Measurements from ENCODE around the gene MMP7. TPM values are rescaled to one million over a fixed set of nuclear protein-coding genes. Genes with fewer than 3 reads are reported as not detected.

The MMP7 gene
- total RNA-seq, 1 donor from 2014 or later, result not detected

- H3K27me3 Mint-ChIP-seq (ENCODE audit: unreplicated experiment), result no peaks in the 10 kb centered on the region
- H3K36me3 Mint-ChIP-seq (ENCODE audit: unreplicated experiment), result no peaks in the 10 kb centered on the region
- no peaks in the 10 kb centered on the region for H3K9me3 Mint-ChIP-seq (ENCODE audit: unreplicated experiment)
- no peak for TF ChIP-seq CTCF (IDR thresholded peaks at IDR 0.05; ENCODE audit: partially characterized antibody, unreplicated experiment)
- no peak for DNase-seq
- H3K4me3 Mint-ChIP-seq (ENCODE audit: unreplicated experiment), result no peak overlapping the region
- H3K4me1 Mint-ChIP-seq (ENCODE audit: low read depth, unreplicated experiment), result peaks cover under 1% of the 10 kb centered on the region
- H3K27ac Mint-ChIP-seq (ENCODE audit: unreplicated experiment), result no peak overlapping the region
Measured at GRCh38 chr11:102500829-102501228, 29.7 kb downstream of the MMP7 start.

GRCh38 chr11:102499931-102500330 is 30.6 kb downstream of the MMP7 start:
- Mint-ChIP-seq H3K4me1 (ENCODE audit: low read depth, unreplicated experiment) (peaks cover 2% of the 10 kb centered on the region), H3K4me3 (ENCODE audit: unreplicated experiment) (no peak overlapping the region), H3K9me3 (ENCODE audit: unreplicated experiment) (no peaks in the 10 kb centered on the region), H3K27me3 (ENCODE audit: unreplicated experiment) (no peaks in the 10 kb centered on the region), H3K36me3 (ENCODE audit: unreplicated experiment) (no peaks in the 10 kb centered on the region), H3K27ac (ENCODE audit: unreplicated experiment) (no peak overlapping the region)
- TF ChIP-seq CTCF (IDR thresholded peaks at IDR 0.05; ENCODE audit: partially characterized antibody, unreplicated experiment), result no peak
- no peak for DNase-seq

GRCh38 chr11:102499151-102499550 is 31.4 kb downstream of the MMP7 start:
- Mint-ChIP-seq H3K9me3 (ENCODE audit: unreplicated experiment) (no peaks in the 10 kb centered on the region), H3K27me3 (ENCODE audit: unreplicated experiment) (no peaks in the 10 kb centered on the region), H3K27ac (ENCODE audit: unreplicated experiment) (no peak overlapping the region), H3K4me1 (ENCODE audit: low read depth, unreplicated experiment) (peaks cover 2% of the 10 kb centered on the region), H3K4me3 (ENCODE audit: unreplicated experiment) (no peak overlapping the region), H3K36me3 (ENCODE audit: unreplicated experiment) (no peaks in the 10 kb centered on the region)
- no peak for TF ChIP-seq CTCF (IDR thresholded peaks at IDR 0.05; ENCODE audit: partially characterized antibody, unreplicated experiment)
- no peak for DNase-seq

- Mint-ChIP-seq H3K9me3 (ENCODE audit: unreplicated experiment) (no peaks in the 10 kb centered on the region), H3K4me1 (ENCODE audit: low read depth, unreplicated experiment) (peaks cover 2% of the 10 kb centered on the region), H3K27me3 (ENCODE audit: unreplicated experiment) (no peaks in the 10 kb centered on the region), H3K4me3 (ENCODE audit: unreplicated experiment) (no peak overlapping the region), H3K27ac (ENCODE audit: unreplicated experiment) (no peak overlapping the region), H3K36me3 (ENCODE audit: unreplicated experiment) (no peaks in the 10 kb centered on the region)
- DNase-seq, result no peak
- TF ChIP-seq CTCF (IDR thresholded peaks at IDR 0.05; ENCODE audit: partially characterized antibody, unreplicated experiment), result no peak
Measured at GRCh38 chr11:102497061-102497460, 33.5 kb downstream of the MMP7 start.

GRCh38 chr11:102495161-102496042 is 35.1 kb downstream of the MMP7 start:
- Mint-ChIP-seq H3K27me3 (ENCODE audit: unreplicated experiment) (no peaks in the 10 kb centered on the region), H3K4me3 (ENCODE audit: unreplicated experiment) (peak overlapping the region; percentile 13), H3K27ac (ENCODE audit: unreplicated experiment) (no peak overlapping the region), H3K9me3 (ENCODE audit: unreplicated experiment) (no peaks in the 10 kb centered on the region), H3K4me1 (ENCODE audit: low read depth, unreplicated experiment) (peaks cover 2% of the 10 kb centered on the region), H3K36me3 (ENCODE audit: unreplicated experiment) (no peaks in the 10 kb centered on the region)
- TF ChIP-seq CTCF (IDR thresholded peaks at IDR 0.05; ENCODE audit: partially characterized antibody, unreplicated experiment), result peak; percentile 78
- no peak for DNase-seq

All from glutamatergic neuron (in vitro differentiated cells).